H54 (cell line): Measurements from ENCODE around the gene AURKAIP1.

Source experiments
- DNase-seq: peaks from one replicate; pipeline ENCODE4 v3.0.0; 2011; ENCODE audit warnings: low spot score, mixed read lengths; ENCODE audit not compliant: insufficient read length
- FAIRE-seq: peaks from 3 replicates; lab custom pipeline; 2011; peaks lifted over from hg19 to GRCh38; lab: Jason Lieb, UNC
- POLR2A ChIP-seq: IDR thresholded peaks from 2 replicates; pipeline ENCODE4 v1.6.1; 2011; ENCODE audit warnings: low read depth, mild to moderate bottlenecking, low read length

AURKAIP1 gene

DNA sequence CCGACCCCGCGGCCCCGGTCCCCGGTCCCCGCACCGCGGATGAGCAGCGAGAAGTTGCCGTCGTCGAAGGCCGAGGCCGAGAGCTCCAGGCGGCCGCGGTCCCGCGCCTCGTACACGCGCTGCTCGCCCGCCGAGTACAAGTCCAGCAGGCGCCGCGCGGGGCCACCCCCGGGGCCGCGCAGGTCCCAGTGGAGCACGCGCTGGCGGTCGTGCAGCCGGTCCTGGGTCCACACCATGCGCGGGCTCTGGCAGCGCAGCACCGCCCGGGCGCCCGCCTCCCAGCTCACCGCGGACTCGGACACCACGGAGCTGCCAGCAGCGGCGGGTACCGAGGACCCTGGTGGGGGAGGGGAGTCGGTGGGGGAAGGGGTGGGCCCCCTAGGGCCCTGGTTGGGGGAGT, 19.6 kb downstream of the AURKAIP1 start:
- DNase-seq (no peak), FAIRE-seq (no peak)
- TF ChIP-seq POLR2A: no peak

- TF ChIP-seq POLR2A: no peak
- DNase-seq (no peak), FAIRE-seq (no peak)
Measured at GRCh38 chr1:1354271-1355247, 20.4 kb downstream of the AURKAIP1 start.

GRCh38 chr1:1353389-1354151, 21.4 kb downstream of the AURKAIP1 start:
- DNase-seq: no peak
- FAIRE-seq: no peak
- no peak; the same call in 1 of the 2 replicates for TF ChIP-seq POLR2A

GRCh38 chr1:1352786-1353388, 22.1 kb downstream of the AURKAIP1 start:
- DNase-seq: no peak
- no peak for TF ChIP-seq POLR2A

GRCh38 chr1:1351511-1352427, 23.2 kb downstream of the AURKAIP1 start:
- no peak for DNase-seq
- no peak for TF ChIP-seq POLR2A
- FAIRE-seq: no peak

More at GRCh38 chr1:1352786-1353388, 22.1 kb downstream of the AURKAIP1 start:
- no peak for FAIRE-seq

DNA sequence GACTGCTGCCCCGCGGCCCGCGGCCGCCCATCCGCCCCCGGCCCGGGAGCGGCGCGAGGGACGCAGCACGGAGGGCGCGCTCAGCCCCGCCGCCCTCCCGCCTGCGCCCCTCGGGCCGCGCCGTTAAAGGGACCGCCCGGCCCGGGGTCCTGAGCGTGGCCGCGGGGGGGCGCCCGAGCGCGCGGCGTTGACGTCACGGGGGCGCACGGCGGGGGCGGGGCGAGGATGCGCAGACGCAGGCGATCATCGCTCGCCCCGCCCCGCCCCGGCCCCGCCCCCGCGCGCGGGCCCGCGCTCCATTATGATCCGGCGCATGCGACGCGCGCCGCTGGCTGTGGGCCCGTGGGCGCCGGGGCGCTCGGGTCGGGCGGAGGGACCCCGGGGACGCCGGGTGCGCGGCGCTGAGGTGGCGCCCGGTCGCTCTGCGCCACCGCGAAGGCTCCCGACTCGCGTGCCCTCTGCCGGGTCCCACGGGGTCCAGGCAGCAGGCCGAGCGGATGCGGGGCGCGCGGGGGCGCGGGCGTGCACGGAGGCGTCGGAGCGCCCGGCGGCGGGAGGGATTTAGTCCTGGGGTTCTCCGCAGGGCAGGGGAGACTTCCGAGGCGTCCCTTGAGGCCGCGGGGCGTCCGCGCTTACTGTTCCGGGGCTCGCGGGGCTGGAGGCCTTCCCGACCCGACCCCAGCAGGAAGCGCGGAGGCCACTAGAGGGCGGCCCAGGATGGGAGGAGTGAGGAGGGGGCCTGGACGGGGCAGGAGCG, 25.6 kb downstream of the AURKAIP1 start, which contains the start of gene DVL1:
Gene DVL1, minus strand, starts transcription at position 163 of the 757 bp plus-strand sequence. CDS start 353 bp downstream, outside the sequence.
- FAIRE-seq (no peak), DNase-seq (no peak)
- TF ChIP-seq POLR2A: no peak; the same call in 1 of the 2 replicates

GRCh38 chr1:1348420-1349255, 26.4 kb downstream of the AURKAIP1 start:
- no peak for FAIRE-seq
- no peak for DNase-seq
- TF ChIP-seq POLR2A: no peak

DNA sequence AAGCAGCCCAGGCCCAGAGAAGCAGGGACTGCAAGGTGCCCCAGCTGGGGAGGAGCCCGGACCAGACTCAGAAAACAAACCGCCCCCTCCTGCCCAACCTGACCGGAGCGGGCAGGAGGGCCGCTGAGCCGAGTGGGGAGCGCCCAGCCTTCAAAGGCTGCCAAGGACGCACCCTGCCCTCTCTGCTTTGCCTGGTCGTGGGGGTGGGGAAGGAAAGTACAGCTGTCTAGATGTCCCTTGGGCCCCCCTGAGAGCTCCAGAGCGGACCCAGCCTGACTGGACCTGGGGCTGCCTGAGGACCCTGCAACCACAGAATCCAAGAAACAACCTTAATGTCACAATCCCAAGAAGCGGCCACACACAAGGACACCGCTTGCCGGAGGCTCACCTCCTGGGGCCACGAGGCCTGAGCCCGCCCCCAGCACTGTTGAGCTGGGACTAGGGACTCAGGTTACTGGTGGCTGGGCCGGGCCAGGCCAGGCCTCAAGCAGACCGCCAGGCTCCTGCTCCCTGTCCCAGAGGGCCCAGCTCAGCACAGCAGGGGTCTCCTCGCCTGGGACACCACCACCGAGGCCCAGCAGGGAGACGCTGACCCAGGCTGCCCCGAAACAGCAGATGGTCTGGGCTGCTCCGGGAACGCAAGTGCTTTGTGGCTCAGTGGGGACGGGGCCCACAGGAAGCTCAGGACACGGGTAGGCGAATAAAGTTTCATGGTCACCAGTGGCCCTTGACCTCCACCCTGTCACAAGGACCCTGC, 27.2 kb downstream of the AURKAIP1 start:
- TF ChIP-seq POLR2A: no peak
- FAIRE-seq (no peak), DNase-seq (peak; percentile 71)

- DNase-seq (no peak), FAIRE-seq (no peak)
- TF ChIP-seq POLR2A: no peak
Measured at GRCh38 chr1:1347026-1347595, 27.9 kb downstream of the AURKAIP1 start.

- FAIRE-seq: no peak
- no peak for DNase-seq
- TF ChIP-seq POLR2A: no peak
Measured at GRCh38 chr1:1346501-1346890, 28.5 kb downstream of the AURKAIP1 start.
